ENCODE data around the gene B3GNT7. TPM values are rescaled to one million over a fixed set of nuclear protein-coding genes. Genes with fewer than 3 reads are reported as not detected.

Gene B3GNT7
- total and polyA plus RNA-seq, 2 of the 8 experiments (the other 6 are each of a cell fraction or from before 2014, with no cell fraction given), result 26.4 to 73.1 TPM

DNA sequence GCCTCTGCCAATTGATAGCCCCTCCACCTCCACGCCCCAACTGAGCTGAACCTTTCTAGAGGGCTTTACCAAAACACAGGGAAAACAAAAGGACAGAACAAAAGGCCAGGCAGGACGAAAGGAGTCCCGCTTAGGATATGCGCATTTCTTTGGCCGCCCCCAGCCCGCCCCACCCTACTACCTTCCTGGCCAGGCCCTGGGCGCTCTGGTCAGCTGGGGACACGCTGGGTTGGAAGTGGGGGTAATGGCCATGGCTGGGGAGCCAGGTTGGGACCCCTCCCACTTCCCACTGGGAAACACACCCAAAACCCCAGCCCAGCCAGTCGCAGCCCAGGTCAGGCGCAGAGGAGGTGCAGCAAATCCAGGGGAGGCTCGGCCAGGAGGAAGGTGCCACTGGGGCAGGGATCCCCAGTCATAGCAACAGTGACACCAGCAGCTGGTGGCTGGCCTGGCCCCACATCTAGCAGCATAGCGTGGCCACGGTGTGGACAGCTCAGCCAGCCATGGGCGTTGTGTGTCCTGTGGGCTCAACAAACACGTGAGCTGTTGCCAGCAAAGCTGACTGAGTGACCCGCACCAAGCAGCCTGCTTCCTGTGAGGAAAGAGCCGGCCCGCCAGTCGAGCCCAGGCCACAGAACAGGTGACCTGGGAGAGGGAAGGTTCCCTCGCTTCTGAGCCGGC lies 24.6 kb upstream of the B3GNT7 start:
- peak overlapping the region; percentile 87 for H4K8ac ChIP-seq (ENCODE audit: extremely low read depth, insufficient read depth, low read length)
- no peaks in the 10 kb centered on the region for H3K79me2 ChIP-seq (ENCODE audit: control insufficient read depth in 1 of 2, insufficient read depth in 2 of 2, low read length in 2 of 2)
- H4K5ac ChIP-seq (ENCODE audit: insufficient read length, low read depth, low read length), result peak overlapping the region; percentile 95
- no peak overlapping the region for H3K14ac ChIP-seq (ENCODE audit: insufficient read length)
- H3K4ac ChIP-seq (replicated peaks; ENCODE audit: insufficient read length, low read depth, low read length), result peak overlapping the region; percentile 100
- peak overlapping the region; percentile 99 for H3K18ac ChIP-seq (ENCODE audit: extremely low read depth, low read length)
- no peak overlapping the region for H2AFZ ChIP-seq (ENCODE audit: low read length)
- H3K4me3 ChIP-seq (ENCODE audit: extremely low read depth in 1 of 4, insufficient read depth in 2 of 4, low read depth in 3 of 4, low read length in 4 of 4), result peak overlapping the region in 1 of 4 experiments; percentile 42; a peak in 2 of 8 replicates
- H3K4me1 ChIP-seq (replicated peaks in 1 of 4; ENCODE audit: control insufficient read depth in 3 of 4, insufficient read depth in 4 of 4, low read length in 3 of 4), result peaks cover 0 to 33% (median 26%) of the 10 kb centered on the region in 4 experiments; a peak in 6 of 7 replicates
- peak in 1 of 2 experiments; percentile 80 for DNase-seq (ENCODE audit: low read depth in 1 of 2, low spot score in 2 of 2)
- no peaks in the 10 kb centered on the region; a peak in 2 of 7 replicates for H3K27me3 ChIP-seq (replicated peaks in 1 of 4; ENCODE audit: control insufficient read depth in 3 of 4, extremely low read depth in 1 of 4, insufficient read depth in 3 of 4, low read length in 3 of 4)
- FAIRE-seq, result peak; percentile 71
- H4K91ac ChIP-seq (replicated peaks; ENCODE audit: insufficient read length, low read length), result peak overlapping the region; percentile 100
- H3K36me3 ChIP-seq (ENCODE audit: control insufficient read depth in 2 of 4, insufficient read depth in 4 of 4, low read length in 3 of 4), result no peaks in the 10 kb centered on the region
- H3K23ac ChIP-seq (ENCODE audit: insufficient read length), result no peak overlapping the region
- WGBS, 2 experiments (ENCODE audit: extremely low coverage in 1 of 2, insufficient coverage in 1 of 2, insufficient read length in 1 of 2, insufficient replicate concordance in 2 of 2, low coverage in 1 of 2, low lambda C conversion rate in 2 of 2, missing lambda C conversion rate in 1 of 2), result 34% methylated on average over 21 of the region's 21 CpGs; no CpG with 5 or more reads in 1 of the 2 experiments
- peak overlapping the region; percentile 100 for H2AK5ac ChIP-seq (ENCODE audit: low read depth, low read length)
- CTCF ChIA-PET (ENCODE audit: partially characterized antibody), result interaction anchor here (0.7 to 26.8 kb wide), 10 partner anchors 9 to 502 kb away, joined by 3 to 617 read pairs (median 3); partner anchors contain the start of gene B3GNT7
- H2BK5ac ChIP-seq (ENCODE audit: low read depth, low read length), result peak overlapping the region; percentile 99
- H3K9ac ChIP-seq (replicated peaks in 1 of 4; ENCODE audit: extremely low read depth in 1 of 4, low read depth in 3 of 4, low read length in 3 of 4), result peak overlapping the region in 2 of 4 experiments; percentile 41 to 53; a peak in 3 of 7 replicates
- no peaks in the 10 kb centered on the region for H3K79me1 ChIP-seq (ENCODE audit: low read depth, low read length)
- 0 out of 2 replicates have a peak, but pooled peaks cover 4% of the 10 kb centered on the region for H3K23me2 ChIP-seq (ENCODE audit: low read depth, low read length)
- peak overlapping the region; percentile 91 for H3K56ac ChIP-seq (replicated peaks; ENCODE audit: insufficient read length, low read depth, low read length)
- H3K9me3 ChIP-seq (ENCODE audit: insufficient read depth in 2 of 2, low read depth in 1 of 2, low read length in 1 of 2), result no peaks in the 10 kb centered on the region
- peak overlapping the region; percentile 86 for H3K27ac ChIP-seq (ENCODE audit: low read depth, low read length)
- peak overlapping the region; percentile 100 for H2BK120ac ChIP-seq (replicated peaks; ENCODE audit: low read depth, low read length)
- no peaks in the 10 kb centered on the region for H4K20me1 ChIP-seq (replicated peaks in 1 of 2; ENCODE audit: control insufficient read depth in 1 of 2, insufficient read depth in 2 of 2, low read length in 2 of 2)
- peak overlapping the region; percentile 99 for H2BK12ac ChIP-seq (ENCODE audit: low read depth, low read length)
- POLR2A ChIA-PET (ENCODE audit: partially characterized antibody), result interaction anchor here (1.0 to 2.7 kb wide), 11 partner anchors 9 to 94 kb away, joined by 3 to 13 read pairs (median 6); partner anchors contain the start of gene NCL
- peak overlapping the region; percentile 40 to 53 for H3K4me2 ChIP-seq (ENCODE audit: insufficient read depth in 1 of 2, low read depth in 2 of 2, low read length in 2 of 2)
- H2BK20ac ChIP-seq (ENCODE audit: low read length), result peak overlapping the region; percentile 100
- H2BK15ac ChIP-seq (ENCODE audit: low read length), result peak overlapping the region; percentile 88; the same call in 1 of the 2 replicates
- TF ChIP-seq SP1 (IDR thresholded peaks at IDR 0.05; ENCODE audit: low read depth, low read length) (0 out of 2 replicates have a peak, but pooled peaks have one; percentile 19), TEAD4 (IDR thresholded peaks at IDR 0.05; ENCODE audit: low read depth, low read length) (0 out of 2 replicates have a peak, but pooled peaks have one; percentile 17), HDAC2 (IDR thresholded peaks at IDR 0.05; ENCODE audit: borderline replicate concordance in 1 of 2, low read depth in 2 of 2, low read length in 2 of 2) (0 out of 4 replicates have a peak, but pooled peaks of 1 of the 2 experiments have one; percentile 24), POLR2A (IDR thresholded peaks at IDR 0.05; ENCODE audit: control extremely low read depth in 1 of 2, low read depth in 2 of 2, low read length in 2 of 2) (peak in 1 of 2 experiments; percentile 68; a peak in 1 of 3 replicates), RFX5 (IDR thresholded peaks at IDR 0.05; ENCODE audit: borderline replicate concordance, low read depth, low read length) (peak; percentile 61; the same call in 1 of the 2 replicates), EP300 (IDR thresholded peaks at IDR 0.05; ENCODE audit: borderline replicate concordance in 1 of 2, low read depth in 2 of 2, low read length in 2 of 2) (peak in 1 of 2 experiments; percentile 53; a peak in 1 of 3 replicates)
- TF ChIP-seq, protein P1, sequence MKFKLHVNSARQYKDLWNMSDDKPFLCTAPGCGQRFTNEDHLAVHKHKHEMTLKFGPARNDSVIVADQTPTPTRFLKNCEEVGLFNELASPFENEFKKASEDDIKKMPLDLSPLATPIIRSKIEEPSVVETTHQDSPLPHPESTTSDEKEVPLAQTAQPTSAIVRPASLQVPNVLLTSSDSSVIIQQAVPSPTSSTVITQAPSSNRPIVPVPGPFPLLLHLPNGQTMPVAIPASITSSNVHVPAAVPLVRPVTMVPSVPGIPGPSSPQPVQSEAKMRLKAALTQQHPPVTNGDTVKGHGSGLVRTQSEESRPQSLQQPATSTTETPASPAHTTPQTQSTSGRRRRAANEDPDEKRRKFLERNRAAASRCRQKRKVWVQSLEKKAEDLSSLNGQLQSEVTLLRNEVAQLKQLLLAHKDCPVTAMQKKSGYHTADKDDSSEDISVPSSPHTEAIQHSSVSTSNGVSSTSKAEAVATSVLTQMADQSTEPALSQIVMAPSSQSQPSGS (IDR thresholded peaks at IDR 0.05; ENCODE audit: low read length), result no peak
- TF ChIP-seq, protein P2, sequence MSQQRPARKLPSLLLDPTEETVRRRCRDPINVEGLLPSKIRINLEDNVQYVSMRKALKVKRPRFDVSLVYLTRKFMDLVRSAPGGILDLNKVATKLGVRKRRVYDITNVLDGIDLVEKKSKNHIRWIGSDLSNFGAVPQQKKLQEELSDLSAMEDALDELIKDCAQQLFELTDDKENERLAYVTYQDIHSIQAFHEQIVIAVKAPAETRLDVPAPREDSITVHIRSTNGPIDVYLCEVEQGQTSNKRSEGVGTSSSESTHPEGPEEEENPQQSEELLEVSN (IDR thresholded peaks at IDR 0.05), result peak; percentile 62
